Gastrocnemius medialis (tissue), 4 donors: ENCODE results near the gene GPX3. TPM values are rescaled to one million over a fixed set of nuclear protein-coding genes. Genes with fewer than 3 reads are reported as not detected.

Experiments used
- ATAC-seq, 2 donors: fragments of 150-250 bp; one replicate each; pipeline ENCODE4 v1.9.1; 2016
- DNase-seq, 2 donors: peaks; one replicate each; pipeline ENCODE4 v3.0.0-alpha.2; 2019
- H3K27ac ChIP-seq, 4 donors: fragments of 200-600 bp; sonication (generic); 1 replicate in 1 of 4; 2 replicates in 3 of 4; pipeline ENCODE4 v1.5.1; 2016 to 2018; ENCODE audit warnings: mild to moderate bottlenecking in 2 of 4, moderate library complexity in 1 of 4
- H3K27me3 ChIP-seq, 3 donors: fragments of 200-600 bp; sonication (generic) in 2 of 3; 1 replicate in 1 of 3; 2 replicates in 2 of 3; pipeline versions ENCODE4 v1.5.1 to v1.6.0; 2016 to 2019; ENCODE audit warnings: mild to moderate bottlenecking in 1 of 3, moderate library complexity in 1 of 3
- H3K36me3 ChIP-seq, 2 donors: fragments of 200-600 bp; sonication (generic) in 1 of 2; one replicate each; pipeline ENCODE4 v1.5.1; 2017 to 2018
- H3K4me1 ChIP-seq, 2 donors: fragments of 200-600 bp; sonication (generic) in 1 of 2; one replicate each; pipeline ENCODE4 v1.5.1; 2016 to 2017; ENCODE audit warnings: mild to moderate bottlenecking in 2 of 2
- H3K4me3 ChIP-seq, 4 donors: fragments of 200-600 bp; sonication (generic) in 3 of 4; 1 replicate in 1 of 4; 2 replicates in 3 of 4; pipeline ENCODE4 v1.5.1; 2016 to 2019; ENCODE audit warnings: mild to moderate bottlenecking in 2 of 4
- H3K9me3 ChIP-seq, 3 donors: fragments of 200-600 bp; sonication (generic) in 2 of 3; 1 replicate in 1 of 3; 2 replicates in 2 of 3; pipeline ENCODE4 v1.5.1; 2016 to 2019
- CTCF ChIP-seq, 5 experiments: fragments of 450-650 bp in 3 of 5; fragments of 200-600 bp in 2 of 5; sonication (generic) in 2 of 5; IDR thresholded peaks in 4 of 5; conservative IDR thresholded peaks in 1 of 5; 1 replicate in 4 of 5; 2 replicates in 1 of 5; pipeline ENCODE4 v1.5.1; 2016 to 2019; ENCODE audit warnings: antibody characterized with exemption in 5 of 5, mild to moderate bottlenecking in 3 of 5, moderate library complexity in 3 of 5
- POLR2A ChIP-seq, 2 donors: fragments of 450-650 bp; IDR thresholded peaks; one replicate each; pipeline ENCODE4 v1.6.1; 2017; ENCODE audit warnings: antibody characterized with exemption in 2 of 2, mild to moderate bottlenecking in 2 of 2, moderate library complexity in 2 of 2
- in situ Hi-C, 4 donors: fragments of 200-750 bp; cut with MboI; loops; one replicate each; pipeline versions ENCODE4 v1.15.0 to v1.8.0; 2017; ENCODE audit warnings: low sequenced_read_pairs in 4 of 4
- intact Hi-C: fragments of 100-400 bp; cut with DNase I; formaldehyde crosslinking; loops from one replicate; pipeline ENCODE4 v1.15.1; 2023; ENCODE audit warnings: low total_unique reads
- total RNA-seq, 4 donors: library from RNA; depleted of rRNA; stranded (reverse); fragments of >200 nt; gene quantifications; one replicate each; pipeline versions ENCODE4 v1.1.0 to v1.2.3, GENCODE V29; 2016

GPX3 gene
- total RNA-seq, 4 donors from 2014 or later = 504 to 1,227 (median 655) TPM

GRCh38 chr5:151029179-151030055, 9.0 kb downstream of the GPX3 start:
- DNase-seq (peak in 1 of 2 donors; percentile 45), ATAC-seq (no peak)
- peaks cover 3 to 76% of the 10 kb centered on the region in 2 donors for H3K36me3 ChIP-seq
- no peaks in the 10 kb centered on the region for H3K9me3 ChIP-seq
- in situ Hi-C loops = no loop called here
- TF ChIP-seq CTCF (IDR thresholded peaks at IDR 0.05 in 4 of 5, conservative IDR thresholded peaks at IDR 0.05 in 1 of 5) = no peak
- TF ChIP-seq POLR2A (IDR thresholded peaks at IDR 0.05) = no peak
- peak overlapping the region; percentile 88 to 99 (median 94) for H3K27ac ChIP-seq
- intact Hi-C loops = loop anchor here (10.0 kb wide), 1 partner anchor 375 kb away; no protein-coding TSS in a partner anchor
- H3K27me3 ChIP-seq = no peaks in the 10 kb centered on the region
- no peak overlapping the region for H3K4me3 ChIP-seq
- H3K4me1 ChIP-seq = peaks cover 53 to 57% of the 10 kb centered on the region in 2 donors

- ATAC-seq (peak; percentile 1 to 5), DNase-seq (peak in 1 of 2 donors; percentile 48)
- TF ChIP-seq CTCF (IDR thresholded peaks at IDR 0.05 in 4 of 5, conservative IDR thresholded peaks at IDR 0.05 in 1 of 5) (no peak), POLR2A (IDR thresholded peaks at IDR 0.05) (no peak)
- Histone ChIP-seq H3K27ac (peak overlapping the region; percentile 88 to 99 (median 94)), H3K4me3 (no peak overlapping the region), H3K36me3 (peaks cover 3 to 82% of the 10 kb centered on the region in 2 donors), H3K9me3 (no peaks in the 10 kb centered on the region), H3K4me1 (peaks cover 47 to 51% of the 10 kb centered on the region in 2 donors), H3K27me3 (no peaks in the 10 kb centered on the region)
- in situ Hi-C loops (no loop called here), intact Hi-C loops (no loop called here)
Measured at GRCh38 chr5:151030056-151030336, 9.6 kb downstream of the GPX3 start.

GRCh38 chr5:151030379-151030778, 10.0 kb downstream of the GPX3 start:
- in situ Hi-C loops (no loop called here), intact Hi-C loops (no loop called here)
- peak; percentile 90 to 95 for DNase-seq
- peak; percentile 28 to 65 for TF ChIP-seq POLR2A (IDR thresholded peaks at IDR 0.05)
- no peak for TF ChIP-seq CTCF (IDR thresholded peaks at IDR 0.05 in 4 of 5, conservative IDR thresholded peaks at IDR 0.05 in 1 of 5)
- H3K27ac ChIP-seq = peak overlapping the region; percentile 88 to 99 (median 94)
- no peaks in the 10 kb centered on the region for H3K9me3 ChIP-seq
- H3K36me3 ChIP-seq = peaks cover 3 to 82% of the 10 kb centered on the region in 2 donors
- peaks cover 43 to 47% of the 10 kb centered on the region in 2 donors for H3K4me1 ChIP-seq
- no peaks in the 10 kb centered on the region for H3K27me3 ChIP-seq
- no peak overlapping the region for H3K4me3 ChIP-seq
- peak; percentile 89 to 91 for ATAC-seq

- in situ Hi-C loops = no loop called here
- no peak for ATAC-seq
- intact Hi-C loops = no loop called here
- peaks cover 3 to 85% of the 10 kb centered on the region in 2 donors for H3K36me3 ChIP-seq
- TF ChIP-seq CTCF (IDR thresholded peaks at IDR 0.05 in 4 of 5, conservative IDR thresholded peaks at IDR 0.05 in 1 of 5) (no peak), POLR2A (IDR thresholded peaks at IDR 0.05) (no peak)
- no peaks in the 10 kb centered on the region for H3K9me3 ChIP-seq
- peak in 1 of 2 donors; percentile 21 for DNase-seq
- no peak overlapping the region for H3K4me3 ChIP-seq
- no peaks in the 10 kb centered on the region for H3K27me3 ChIP-seq
- H3K4me1 ChIP-seq = peaks cover 32 to 35% of the 10 kb centered on the region in 2 donors
- H3K27ac ChIP-seq = peak overlapping the region; percentile 88 to 99 (median 94)
Measured at GRCh38 chr5:151031554-151031953, 11.2 kb downstream of the GPX3 start.
